Fibroblast of villous mesenchyme (primary cell): ENCODE measurements around the gene OR5C1. TPM values are rescaled to one million over a fixed set of nuclear protein-coding genes. Genes with fewer than 3 reads are reported as not detected.

Experiments
- DNase-seq: peaks from one replicate; pipeline ENCODE4 v3.0.0-alpha.2; 2010; ENCODE audit warnings: low read depth
- H3K4me3 ChIP-seq: 2 replicates; pipeline ENCODE4 v1.5.1; 2011; ENCODE audit warnings: low read depth, mild to moderate bottlenecking, low read length
- total RNA-seq: library from RNA; depleted of rRNA; stranded (reverse); fragments of >200 nt; gene quantifications from 2 replicates; pipeline ENCODE4 v1.2.3, GENCODE V29; 2012
- TF ChIP-seq, protein P1 (sequence below): IDR thresholded peaks from 2 replicates; pipeline ENCODE4 v1.5.1; 2012; ENCODE audit warnings: low read depth, mild to moderate bottlenecking, low read length; ENCODE audit not compliant: insufficient read depth

OR5C1 gene
- total RNA-seq, 1 donor: not detected

DNA sequence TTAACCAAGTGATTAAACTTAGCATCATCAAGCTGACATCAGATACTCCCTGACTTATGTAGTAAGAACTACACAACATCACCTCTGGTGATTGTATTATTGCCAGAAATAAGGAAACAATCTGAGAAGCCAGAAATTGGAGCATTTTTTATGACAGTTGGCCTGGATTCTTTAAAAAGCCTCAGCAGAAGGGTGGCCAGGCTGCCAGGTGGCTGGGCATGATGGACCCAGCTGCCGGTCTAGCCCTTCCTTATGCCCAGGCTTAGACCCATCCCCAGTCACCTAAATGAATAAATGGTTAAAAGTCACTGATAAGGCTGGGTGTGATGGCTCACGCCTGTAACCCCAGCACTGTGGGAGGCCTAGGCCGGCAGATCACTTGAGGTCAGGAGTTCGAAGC lies 24.0 kb downstream of the OR5C1 start:
- TF ChIP-seq, protein P1, sequence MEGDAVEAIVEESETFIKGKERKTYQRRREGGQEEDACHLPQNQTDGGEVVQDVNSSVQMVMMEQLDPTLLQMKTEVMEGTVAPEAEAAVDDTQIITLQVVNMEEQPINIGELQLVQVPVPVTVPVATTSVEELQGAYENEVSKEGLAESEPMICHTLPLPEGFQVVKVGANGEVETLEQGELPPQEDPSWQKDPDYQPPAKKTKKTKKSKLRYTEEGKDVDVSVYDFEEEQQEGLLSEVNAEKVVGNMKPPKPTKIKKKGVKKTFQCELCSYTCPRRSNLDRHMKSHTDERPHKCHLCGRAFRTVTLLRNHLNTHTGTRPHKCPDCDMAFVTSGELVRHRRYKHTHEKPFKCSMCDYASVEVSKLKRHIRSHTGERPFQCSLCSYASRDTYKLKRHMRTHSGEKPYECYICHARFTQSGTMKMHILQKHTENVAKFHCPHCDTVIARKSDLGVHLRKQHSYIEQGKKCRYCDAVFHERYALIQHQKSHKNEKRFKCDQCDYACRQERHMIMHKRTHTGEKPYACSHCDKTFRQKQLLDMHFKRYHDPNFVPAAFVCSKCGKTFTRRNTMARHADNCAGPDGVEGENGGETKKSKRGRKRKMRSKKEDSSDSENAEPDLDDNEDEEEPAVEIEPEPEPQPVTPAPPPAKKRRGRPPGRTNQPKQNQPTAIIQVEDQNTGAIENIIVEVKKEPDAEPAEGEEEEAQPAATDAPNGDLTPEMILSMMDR: no peak
- H3K4me3 ChIP-seq: no peak overlapping the region
- DNase-seq: no peak

DNA sequence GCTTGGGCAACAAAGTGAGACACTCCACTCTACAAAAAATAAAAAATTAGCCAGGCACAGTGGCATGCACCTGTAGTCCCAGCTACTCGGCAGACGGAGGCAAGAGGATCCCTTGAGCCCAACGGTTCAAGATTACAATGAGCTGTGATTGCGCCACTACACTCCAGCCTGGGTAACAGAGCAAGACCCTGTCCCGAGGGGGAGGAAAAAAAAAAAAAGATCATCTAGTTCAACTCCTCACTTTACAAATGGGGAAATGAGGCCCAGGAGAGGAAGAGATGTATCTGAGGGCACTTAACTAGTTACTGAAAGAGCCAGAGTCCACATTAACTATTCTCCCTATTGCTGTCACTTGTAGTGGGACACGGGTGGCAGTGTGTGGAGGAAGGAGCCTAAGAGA lies 25.8 kb downstream of the OR5C1 start:
- no peak for DNase-seq
- TF ChIP-seq, protein P1: no peak
- no peak overlapping the region for H3K4me3 ChIP-seq

DNA sequence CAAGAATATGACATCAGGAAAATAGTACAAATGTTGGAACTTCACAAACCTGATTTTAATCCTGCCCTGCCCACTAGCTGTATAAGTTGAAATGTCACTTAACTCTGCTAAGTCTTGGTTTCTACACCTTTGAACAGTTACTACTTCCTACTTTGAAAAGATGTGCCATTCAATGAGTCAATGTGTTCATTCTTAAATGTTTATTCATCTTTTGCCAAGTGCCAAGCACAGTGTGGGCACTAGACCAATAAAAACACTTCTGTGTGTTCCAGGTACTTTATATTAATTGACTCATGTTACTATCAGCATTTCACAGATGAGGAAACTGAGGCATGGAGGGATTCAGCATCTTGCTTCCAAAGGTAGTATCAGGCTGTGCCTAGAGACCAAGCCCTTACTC lies 26.8 kb downstream of the OR5C1 start:
- no peak overlapping the region for H3K4me3 ChIP-seq
- TF ChIP-seq, protein P1: no peak
- DNase-seq: no peak

DNA sequence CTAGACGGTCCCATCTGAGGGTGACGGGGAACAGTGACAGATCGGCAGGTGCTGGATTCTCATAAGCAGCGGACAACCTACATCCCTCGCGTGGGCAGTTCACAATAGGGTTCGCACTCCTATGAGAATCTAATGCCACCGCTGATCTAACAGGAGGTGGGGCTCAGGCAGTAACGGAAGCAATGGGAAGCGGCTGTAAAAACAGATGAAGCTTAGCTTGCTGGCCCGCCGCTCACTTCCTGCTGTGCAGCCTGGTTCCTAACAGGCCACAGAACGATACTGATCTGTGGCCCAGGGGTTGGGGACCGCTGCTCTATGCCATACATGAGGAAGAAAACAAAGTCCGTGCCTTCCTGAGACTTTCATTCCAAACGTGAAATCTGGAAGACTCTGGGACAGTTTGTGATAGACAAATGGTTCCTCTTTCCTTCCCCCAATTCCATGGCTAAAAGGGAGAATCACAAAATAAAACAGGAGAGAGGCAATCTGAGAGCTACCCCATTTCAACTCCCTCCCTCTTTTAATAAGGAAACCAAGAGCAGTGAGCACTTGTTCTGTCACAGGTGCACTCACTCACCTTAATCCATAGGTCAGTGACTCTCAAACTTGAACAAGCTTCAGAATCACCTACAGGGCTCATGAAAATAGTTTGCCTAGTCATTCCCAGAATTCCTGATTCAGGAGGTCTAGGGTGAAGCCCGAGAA lies 27.6 kb downstream of the OR5C1 start:
- DNase-seq: no peak
- TF ChIP-seq, protein P1: no peak
- H3K4me3 ChIP-seq: no peak overlapping the region

DNA sequence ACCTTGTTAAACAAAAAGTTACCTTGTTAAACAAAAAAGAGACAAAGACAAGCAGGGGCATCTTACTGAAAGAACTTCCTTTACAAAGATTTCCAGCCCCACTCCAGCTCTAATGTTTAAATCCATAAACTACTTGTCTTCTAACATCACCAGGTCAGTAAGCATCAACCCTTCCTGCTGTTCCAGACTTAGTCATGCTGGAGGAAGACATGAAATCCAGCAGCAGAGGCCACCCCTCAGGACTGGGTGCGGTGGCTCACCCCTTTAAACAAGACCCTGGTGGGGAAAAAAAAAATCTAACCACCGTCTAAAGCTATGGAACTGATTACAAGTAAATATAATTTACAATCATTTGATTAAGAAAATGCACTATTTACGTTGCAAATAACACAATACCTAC lies 30.6 kb downstream of the OR5C1 start:
- H3K4me3 ChIP-seq: no peak overlapping the region
- TF ChIP-seq, protein P1: no peak
- DNase-seq: peak; percentile 55

DNA sequence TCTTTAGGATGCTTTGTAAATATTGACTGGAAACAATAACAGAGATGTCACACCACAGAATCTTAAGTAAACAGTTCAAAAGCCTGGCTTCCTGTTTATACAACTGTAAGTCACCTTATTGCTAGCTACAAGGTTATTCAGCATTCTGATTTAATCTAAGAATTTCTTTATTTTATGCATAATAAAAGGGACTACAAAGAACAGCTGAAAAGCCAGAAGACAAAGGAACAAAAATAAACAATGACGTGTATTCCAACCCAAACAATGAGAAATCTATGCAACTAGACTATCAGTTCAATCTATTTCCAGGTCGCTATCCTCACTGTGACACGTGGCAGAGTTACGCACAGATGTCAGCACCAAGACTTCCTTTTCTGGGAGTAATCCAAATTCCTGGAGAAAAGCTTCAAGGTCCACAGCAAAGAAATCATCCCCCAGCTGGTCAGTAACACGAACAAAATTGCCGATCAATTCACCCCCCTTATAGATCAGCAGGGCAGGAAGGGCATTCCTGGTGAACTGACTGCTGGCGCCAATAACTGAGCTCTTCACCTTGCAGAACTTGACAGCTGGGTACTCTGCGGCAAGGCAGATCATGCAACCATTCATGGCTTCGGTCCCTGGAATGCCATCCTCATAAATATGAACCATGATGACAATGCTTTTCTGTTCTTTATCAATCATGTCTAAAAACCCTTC lies 31.2 kb downstream of the OR5C1 start:
- TF ChIP-seq, protein P1: no peak
- no peak overlapping the region for H3K4me3 ChIP-seq
- peak; percentile 42 for DNase-seq

DNA sequence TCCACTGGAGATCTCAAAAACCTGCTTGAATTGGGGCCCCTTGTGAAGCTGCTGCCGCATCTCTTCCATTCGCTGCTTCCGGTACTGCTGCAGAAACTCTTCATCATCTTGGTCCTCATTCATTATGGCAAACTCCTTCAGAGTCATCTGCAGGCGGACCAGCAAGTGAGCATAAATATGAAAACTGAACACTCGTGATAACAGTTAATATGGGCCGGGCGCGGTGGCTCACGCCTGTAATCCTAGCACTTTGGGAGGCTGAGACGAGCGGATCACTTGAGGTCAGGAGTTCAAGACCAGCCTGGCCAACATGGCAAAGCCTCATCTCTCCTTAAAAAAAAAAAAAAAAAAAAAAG lies 31.7 kb downstream of the OR5C1 start:
- DNase-seq: no peak
- no peak overlapping the region for H3K4me3 ChIP-seq
- TF ChIP-seq, protein P1: no peak
